NCI-H446 treated with DMSO at 0.1 percent for 48 hours (cell line): ENCODE measurements around the gene GZMH.
"Not testable (repeated sequence)": the region's sequence is repeated elsewhere in the genome, so short reads cannot be mapped to it uniquely, and the experiment has no call there.

Source experiments
- DNase-seq: peaks from one replicate; lab custom pipeline; 2025; lab: John Stamatoyannopoulos, UW

GZMH gene

DNA sequence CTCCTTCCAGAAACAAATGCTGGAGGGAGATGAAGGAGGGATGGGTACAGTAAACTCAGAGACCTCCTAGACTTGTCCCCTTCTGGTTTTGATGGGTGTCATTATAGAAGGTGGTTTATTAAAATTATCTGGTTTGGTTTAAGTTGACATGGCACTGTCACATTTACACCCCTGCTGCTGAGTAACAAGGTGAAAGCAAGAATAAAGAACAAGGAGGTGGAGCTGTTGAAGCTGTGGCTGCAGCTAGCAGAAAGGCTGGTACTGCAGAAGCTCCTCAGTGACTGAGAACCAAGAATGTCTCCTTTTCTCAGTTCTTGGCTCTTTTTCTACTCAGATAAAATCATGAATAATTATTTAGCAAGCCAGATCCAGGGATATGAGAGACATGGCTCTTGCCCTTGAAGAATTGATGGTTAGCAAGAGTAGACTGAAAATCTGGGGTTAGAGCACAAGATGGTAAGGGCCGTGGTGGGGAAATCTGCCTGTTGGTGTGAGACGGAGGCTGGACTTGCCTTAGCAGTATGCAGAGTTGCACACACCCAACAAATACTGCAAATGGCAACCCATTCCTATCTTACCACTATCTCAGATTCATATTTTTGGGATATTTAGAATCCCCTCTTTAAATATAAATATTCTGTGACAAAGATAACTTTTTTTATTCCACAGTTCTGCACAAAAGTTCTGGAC, at the start of gene GZMH:
Gene GZMH (minus strand): TSS at position 31 of the 690 bp plus-strand sequence. CDS start 72 bp downstream, outside the sequence.
- no peak for DNase-seq

GRCh38 chr14:24648361-24648760, 38.9 kb upstream of the GZMH start:
- not testable (repeated sequence) for DNase-seq

- no peak for DNase-seq
Observed at GRCh38 chr14:24639905-24640304, 30.4 kb upstream of the GZMH start.

GRCh38 chr14:24639270-24639669, 29.8 kb upstream of the GZMH start:
- no peak for DNase-seq

DNA sequence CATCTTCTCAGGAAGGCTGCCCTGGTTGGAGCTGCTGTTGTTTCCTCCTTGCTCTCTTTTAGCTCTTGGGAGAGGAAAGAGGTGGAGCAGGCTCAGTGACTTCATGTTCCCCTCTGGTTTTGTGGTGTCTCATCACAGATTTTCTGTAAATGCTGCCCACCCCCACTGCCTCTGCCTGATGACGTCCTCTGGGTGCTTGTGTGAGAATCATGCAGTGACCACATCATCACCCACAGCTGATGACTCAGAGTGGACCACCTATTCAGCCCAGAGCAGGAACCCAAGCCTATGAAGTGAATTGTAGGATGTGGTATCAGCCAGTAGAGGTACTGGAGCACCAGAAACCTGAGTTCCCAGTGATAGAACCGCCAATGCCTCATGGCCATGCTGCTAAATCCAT, 24.7 kb upstream of the GZMH start, which contains the start of gene GZMB:
Gene GZMB (minus strand): TSS at position 33 of the 400 bp plus-strand sequence. CDS start 30 bp downstream, at position 3.
- no peak for DNase-seq

- no peak for DNase-seq
Observed at GRCh38 chr14:24633353-24633752, 23.9 kb upstream of the GZMH start.

DNA sequence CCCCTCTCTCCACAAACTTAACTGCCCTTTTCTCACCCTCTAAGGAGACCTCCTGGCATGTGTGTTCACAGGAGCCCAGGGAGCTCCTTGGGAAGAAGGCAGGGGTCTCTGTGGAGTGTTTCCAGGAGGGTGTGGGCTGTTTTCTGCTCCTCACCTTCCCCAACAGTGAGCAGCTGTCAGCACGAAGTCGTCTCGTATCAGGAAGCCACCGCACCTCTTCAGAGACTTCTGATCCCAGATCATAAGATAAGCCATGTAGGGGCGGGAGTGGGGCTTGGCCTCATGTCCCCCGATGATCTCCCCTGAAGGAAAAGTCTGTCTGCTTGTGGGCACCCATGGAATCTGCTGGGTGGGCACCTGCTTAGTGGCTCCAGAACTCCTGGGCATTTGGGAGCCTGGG, 23.3 kb upstream of the GZMH start:
- no peak for DNase-seq

DNA sequence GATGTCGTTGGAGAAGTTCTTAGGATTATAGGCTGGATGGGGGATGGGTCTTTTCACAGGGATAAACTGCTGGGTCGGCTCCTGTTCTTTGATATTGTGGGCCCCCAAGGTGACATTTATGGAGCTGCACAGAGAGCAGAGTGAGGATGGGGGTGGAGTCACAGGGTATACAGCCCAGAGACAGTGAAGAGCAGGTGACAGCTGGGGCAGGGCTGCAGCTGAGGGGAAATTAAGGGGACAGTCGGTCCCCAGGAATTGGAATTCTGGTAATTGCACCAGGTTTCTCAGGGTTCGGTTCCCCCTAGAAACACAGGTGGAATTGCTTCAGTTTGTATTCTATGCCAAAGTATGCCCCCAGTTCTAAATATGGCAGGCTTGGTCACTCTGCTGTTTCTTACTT, 22.9 kb upstream of the GZMH start:
- DNase-seq: no peak

DNA sequence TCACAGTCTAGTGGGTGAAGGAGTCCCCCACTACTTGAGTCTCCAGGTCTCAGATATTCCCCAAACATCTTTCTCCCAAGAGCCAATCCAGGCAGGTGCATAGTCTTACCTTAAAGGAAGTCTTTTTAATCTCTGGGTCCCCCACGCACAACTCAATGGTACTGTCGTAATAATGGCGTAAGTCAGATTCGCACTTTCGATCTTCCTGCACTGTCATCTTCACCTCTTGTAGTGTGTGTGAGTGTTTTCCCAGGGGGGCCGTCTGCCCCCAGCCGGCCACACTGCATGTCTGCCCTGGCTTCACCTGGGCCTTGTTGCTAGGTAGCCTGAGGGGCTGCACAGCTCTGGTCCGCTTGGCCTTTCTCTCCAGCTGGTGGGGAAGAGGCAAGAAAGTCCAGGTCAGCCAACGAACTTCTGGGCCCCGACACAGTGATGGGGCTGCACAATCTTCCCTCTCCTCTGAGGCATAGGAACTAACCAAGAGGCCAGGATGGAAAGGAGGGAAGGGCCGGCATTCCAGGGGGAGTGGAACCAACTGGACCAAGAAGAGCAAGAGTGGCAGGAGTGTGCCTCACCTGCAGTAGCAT, 22.4 kb upstream of the GZMH start:
- no peak for DNase-seq

DNA sequence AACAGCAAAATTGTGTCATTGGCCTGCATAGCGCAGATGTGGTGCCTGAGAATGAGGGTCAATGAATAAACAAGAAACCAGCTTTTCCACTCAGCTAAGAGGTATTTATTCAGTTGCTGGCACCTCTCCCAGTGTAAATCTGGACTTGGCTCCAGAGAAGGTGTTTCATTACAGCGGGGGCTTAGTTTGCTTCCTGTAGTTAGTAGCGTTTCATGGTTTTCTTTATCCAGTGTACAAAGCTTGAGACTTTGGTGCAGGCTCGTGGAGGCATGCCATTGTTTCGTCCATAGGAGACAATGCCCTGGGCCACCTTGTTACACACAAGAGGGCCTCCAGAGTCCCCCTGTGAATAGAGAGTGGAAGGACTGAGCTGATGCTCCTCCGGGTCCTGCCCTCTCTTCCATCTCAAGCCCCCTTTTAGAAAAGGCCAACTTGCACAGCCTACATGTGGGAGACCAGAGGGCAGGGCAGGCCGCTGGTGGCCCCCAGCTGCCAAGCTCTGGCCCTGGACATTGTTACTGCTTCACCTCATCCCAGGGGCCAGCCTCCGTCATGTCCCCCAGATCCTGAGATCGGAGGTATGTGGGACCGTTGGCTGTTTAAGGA, 21.5 kb upstream of the GZMH start:
- no peak for DNase-seq

DNA sequence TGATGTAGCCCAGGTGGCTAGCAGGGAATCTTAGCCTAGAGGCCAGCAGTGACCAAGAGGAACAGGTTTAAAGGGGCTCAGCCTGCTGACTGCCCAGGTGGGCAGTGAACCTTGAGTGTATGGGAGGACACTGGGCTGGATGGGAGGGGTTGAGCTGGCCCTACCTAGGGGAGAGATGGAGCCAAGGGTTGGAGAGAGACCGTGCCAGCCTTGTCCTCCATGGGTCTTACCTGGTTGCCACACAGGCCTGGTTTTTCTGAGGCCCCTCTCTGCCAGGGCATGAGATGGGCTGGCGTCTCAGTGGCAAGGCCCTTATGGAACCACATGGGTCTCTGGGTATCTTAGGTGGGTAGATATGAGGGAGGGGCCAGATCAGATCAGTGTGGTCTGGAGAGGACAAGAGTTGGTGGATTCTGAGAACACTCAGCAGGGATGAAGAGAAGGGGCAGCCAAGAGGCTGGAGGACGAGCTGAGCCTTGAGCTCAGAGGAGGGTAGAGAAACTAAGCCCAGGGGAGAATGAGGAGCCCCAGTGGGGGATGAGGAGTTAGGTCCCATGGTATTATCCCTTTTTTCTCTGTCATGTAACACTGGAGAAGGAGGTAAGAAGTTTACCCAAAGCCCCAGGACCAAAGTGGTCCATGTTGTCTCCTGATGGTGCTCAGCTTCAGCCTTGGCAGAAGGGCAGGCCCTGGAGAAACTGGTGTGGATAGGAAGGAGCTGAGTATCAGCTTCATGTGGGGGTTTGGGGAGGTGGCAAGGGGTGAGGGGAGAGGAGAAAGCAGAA, 20.8 kb upstream of the GZMH start:
- DNase-seq: no peak

GRCh38 chr14:24629521-24629920, 20.0 kb upstream of the GZMH start:
- no peak for DNase-seq

DNA sequence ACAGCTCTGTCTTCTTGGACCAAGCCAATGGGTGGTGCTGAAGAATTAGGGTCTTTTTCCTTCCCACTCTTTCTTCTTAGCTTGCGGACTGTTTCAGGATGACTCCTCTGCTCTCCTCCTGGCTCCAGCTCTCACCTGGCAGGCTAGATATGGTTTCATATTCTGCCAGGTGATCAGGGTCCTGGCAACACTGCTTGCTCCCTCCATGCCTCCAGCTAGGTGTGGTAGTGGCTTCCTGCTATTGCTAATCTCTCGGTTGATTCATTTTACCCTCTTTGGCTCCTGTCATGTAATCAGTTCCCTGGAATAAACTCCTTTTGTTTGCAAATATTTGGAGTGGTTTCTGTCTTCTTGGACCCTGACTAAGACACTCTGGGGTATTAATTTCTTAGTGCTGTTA, 4.3 kb upstream of the GZMH start:
- no peak for DNase-seq

- no peak for DNase-seq
Observed at GRCh38 chr14:24613241-24613640, 3.8 kb upstream of the GZMH start.

- DNase-seq: no peak
Observed at GRCh38 chr14:24612196-24612595, 2.7 kb upstream of the GZMH start.

DNA sequence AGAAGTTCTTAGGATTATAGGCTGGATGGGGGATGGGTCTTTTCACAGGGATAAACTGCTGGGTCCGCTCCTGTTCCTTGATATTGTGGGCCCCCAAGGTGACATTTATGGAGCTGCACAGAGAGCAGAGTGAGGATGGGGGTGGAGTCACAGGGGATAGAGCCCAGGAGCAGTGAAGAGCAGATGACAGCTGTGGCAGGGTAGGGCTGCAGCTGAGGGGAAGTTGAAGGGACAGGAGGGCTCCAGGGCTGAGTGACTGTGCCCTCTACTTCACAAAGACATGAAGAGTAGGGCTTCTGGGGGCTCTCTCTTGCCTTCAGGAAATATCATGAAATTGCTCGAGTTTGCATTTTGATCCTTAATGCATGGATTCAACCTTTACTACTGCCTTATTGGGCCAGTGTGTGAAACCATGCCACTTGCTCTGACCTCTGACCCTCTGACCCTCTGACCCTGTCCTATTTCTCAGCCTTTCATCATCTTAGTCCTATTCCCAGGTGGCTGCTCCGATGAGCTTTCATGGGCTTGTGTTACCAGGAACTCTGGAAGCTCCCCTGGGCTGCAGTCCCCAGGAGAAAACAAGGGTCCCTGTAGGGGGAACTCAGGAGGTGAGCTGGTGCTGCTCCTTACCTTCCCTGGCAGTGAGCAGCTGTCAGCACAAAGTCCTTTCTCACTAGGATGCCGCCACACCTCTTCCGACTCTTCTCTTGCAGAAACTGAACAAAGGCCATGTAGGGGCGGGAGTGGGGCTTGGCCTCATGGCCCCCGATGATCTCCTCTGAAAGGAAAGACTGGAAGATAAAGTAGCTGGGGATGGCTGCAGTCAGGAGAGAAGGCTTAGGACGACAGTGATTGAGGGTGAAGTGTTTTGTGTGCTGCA, 1.6 kb downstream of the GZMH start:
- no peak for DNase-seq

DNA sequence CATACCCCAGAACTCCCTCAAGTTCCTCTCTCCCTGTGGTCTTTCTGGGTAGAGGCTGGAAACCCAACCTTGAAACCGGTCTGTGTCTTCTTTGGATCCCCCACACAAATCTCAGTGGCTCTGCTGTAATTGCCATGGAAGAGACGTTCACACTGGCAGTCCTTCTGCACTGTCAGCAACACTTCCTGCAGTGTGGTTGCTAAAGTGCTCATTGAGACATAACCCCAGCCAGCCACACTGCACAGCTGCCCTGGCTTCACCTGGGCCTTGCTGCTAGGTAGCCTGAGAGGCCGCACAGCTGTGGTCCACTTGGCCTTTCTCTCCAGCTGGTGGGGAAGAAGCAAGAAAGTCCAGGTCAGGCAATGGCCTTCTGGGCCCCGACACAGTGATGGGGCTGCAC, 2.4 kb downstream of the GZMH start:
- DNase-seq: no peak

GRCh38 chr14:24606297-24606696, 3.2 kb downstream of the GZMH start:
- no peak for DNase-seq

DNA sequence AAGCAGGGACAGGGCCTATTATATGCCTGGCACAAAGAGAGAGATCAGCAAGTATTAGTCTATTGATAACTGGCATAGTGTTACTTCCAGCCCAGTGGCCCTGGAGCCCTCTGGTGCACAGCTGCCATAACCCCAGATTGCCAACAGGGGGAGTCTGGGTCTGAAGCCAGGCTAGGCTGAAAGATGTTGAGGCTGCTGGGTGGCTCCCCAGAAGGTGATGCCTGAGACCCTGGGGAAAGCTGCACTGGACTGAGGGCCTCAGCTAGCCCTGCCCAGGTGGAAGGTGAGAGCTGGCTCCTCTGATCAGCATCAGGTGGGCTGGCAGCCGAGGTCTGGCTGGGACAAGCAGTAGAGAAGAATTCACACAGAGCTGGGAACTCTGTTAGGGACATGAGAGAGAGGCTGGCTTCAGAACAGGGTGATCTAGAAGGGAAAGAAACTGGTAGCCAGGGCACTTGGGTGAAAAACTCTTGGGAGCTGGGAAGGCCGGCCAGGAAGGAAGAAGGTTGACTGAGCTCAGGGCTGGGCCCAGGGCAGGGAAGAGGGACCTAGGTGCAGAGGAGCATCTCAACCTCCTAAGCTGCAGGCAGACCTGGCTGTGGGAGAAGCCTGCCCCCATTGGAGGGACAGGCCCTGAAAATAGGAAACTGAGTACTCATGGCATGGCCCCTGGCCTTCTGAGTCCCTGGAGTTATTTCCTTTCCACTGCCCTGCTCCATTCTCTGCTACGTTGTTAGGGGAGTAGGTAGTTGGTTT, 3.9 kb downstream of the GZMH start:
- DNase-seq: no peak

DNA sequence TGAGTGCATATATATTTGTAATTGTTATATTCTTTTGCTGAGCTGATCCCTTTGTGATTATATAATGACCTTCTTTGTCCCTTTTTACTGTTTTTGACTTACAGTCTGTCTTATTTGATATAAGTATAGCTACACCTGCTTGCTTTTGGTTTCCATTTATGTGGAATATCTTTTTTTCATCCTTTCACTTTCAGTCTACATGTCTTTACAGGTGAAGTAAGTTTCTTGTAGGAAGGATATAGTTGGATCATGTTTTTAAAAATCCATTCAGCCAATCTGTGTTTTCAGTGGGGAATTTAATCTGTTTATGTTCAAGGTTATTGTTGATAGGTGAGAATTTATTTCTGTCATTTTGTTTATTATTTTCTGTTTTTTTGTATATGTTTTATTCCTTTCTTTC, 12.1 kb downstream of the GZMH start:
- DNase-seq: no peak
